ENCODE results near the gene ALKBH8.
"Not testable (repeated sequence)": the region's sequence is repeated elsewhere in the genome, so short reads cannot be mapped to it uniquely, and the experiment has no call there.

Gene ALKBH8, protein sequence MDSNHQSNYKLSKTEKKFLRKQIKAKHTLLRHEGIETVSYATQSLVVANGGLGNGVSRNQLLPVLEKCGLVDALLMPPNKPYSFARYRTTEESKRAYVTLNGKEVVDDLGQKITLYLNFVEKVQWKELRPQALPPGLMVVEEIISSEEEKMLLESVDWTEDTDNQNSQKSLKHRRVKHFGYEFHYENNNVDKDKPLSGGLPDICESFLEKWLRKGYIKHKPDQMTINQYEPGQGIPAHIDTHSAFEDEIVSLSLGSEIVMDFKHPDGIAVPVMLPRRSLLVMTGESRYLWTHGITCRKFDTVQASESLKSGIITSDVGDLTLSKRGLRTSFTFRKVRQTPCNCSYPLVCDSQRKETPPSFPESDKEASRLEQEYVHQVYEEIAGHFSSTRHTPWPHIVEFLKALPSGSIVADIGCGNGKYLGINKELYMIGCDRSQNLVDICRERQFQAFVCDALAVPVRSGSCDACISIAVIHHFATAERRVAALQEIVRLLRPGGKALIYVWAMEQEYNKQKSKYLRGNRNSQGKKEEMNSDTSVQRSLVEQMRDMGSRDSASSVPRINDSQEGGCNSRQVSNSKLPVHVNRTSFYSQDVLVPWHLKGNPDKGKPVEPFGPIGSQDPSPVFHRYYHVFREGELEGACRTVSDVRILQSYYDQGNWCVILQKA

DNA sequence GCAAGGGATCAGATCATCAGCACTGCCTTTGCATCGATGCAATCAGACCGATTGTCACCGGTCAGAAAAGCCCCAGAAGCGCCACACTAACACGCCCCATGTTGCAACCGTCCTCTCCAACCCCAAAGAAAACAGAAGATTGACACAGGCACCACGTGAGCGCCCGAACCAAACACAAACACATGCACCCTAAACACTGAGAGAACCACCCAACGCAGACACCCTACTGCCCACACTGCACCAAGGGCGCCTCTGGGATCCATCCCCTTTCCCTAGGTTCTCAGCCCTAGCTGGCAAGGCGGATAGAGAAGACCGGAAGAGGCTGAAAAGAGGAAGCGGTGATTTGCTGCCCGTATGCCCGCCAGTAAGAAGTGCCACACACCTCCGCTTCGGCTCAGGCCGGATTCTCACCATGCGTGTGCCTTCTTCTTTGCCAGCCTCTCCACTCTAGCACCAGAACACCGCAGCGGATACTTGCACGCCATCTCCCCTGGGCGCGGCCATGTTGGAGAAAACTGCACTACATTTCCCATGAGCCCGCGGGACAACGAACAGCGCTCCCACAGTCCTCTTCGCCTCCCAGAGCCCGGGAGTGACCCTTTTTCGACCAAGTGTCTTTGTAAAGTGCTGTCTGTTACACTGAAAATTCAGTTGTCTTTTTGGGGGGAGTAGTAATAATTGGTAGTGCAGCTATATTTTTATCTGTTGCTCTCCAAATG lies at the start of gene ALKBH8:
Gene ALKBH8, minus strand, starts transcription at position 517 of the 719 bp plus-strand sequence. CDS start 4,842 bp downstream, outside the sequence.
- no peak for DNase-seq (ENCODE audit: low read depth)

DNA sequence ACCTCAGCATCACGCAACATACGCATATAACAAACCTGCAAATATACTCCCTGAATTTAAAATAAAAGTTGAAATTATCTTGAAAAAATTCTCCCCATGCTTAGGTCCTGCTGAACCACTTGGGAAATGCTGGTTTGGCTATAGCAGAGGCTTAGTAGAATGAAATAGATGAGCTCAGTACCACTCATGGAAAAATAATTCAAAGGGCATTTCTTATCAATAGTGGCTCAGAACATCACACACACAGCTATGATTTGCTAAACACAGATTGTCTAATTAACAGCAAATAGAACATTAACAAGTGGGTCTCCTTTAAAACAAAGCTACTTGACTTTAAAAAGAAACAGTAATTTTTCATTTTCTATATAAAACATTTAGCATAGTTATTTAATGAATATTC lies 46.9 kb upstream of the ALKBH8 start:
- no peak for DNase-seq (ENCODE audit: low read depth)

DNA sequence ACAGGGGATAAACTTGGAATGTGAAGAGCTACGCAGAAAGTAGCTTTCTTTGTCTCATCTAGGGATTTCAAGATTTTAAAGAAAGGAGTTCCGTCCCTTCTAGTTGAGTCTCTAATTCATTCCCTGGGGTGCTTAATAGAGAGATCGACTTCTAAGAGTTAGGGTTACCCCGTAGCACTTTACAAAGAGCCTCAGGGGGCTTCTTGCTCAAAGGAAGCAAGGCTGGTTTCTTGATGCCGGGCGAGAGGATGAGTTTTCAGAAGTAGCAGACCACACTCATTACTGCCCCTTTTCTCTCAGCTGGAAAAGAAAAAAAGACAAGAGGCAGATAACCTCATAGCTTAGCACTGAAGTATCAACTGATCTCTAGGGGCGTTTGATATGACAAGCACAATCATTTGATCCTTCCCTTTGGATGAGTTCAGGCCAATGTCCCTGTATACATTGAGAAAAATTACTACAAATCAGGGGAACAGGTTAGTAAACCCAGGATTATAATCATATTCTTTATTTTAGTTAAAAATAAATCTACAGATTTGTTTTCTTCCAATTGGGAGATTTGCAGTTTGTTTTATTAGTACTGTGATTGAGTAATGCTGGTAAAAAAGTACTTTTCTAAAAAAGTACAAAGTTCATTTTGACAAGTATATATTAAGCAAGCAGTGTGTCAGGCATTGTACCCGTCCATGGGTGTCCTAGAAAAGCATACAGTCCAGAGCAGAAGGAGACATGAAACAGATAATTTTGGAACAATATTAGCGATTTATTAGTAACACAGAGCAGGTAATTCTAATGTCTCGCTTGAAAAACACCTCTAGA lies 44.1 kb upstream of the ALKBH8 start:
- no peak for DNase-seq (ENCODE audit: low read depth)

DNA sequence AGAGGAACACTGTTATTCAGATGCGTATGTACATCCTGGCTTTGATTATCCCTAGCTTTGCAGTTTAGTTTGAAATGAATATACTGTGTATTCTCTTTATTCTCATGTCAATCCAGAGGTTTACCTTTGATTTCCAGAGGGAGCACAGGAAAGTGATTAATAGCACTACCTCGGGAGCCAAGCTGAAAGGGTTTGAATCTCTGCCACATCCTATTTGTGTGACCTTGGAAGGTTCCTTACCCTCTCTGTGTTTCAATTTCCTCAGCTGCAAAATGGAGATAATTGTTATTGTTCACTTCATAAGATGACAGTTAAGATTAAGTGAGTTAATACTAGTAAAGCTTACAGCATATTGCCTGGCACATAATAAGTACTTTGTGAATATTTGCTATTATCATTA lies 43.3 kb upstream of the ALKBH8 start:
- no peak for DNase-seq (ENCODE audit: low read depth)

DNA sequence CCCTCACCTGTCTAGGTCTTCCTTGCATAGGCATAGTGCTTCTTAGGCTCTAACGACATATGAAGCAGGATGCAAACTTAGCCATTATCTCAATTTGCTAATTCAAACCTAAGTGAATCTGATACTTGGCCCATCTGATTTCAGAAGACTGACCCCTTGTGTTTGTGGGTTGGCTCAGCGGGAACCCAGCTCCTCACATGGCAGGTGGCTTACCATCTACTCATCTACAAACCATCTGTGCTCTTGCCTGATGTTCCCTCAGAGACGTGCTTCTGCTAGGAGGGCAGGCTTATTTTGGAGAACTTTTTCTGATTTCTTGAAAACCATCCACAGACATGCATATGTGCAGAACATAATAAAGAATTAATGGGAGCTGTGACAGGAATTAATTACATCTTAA lies 40.6 kb upstream of the ALKBH8 start:
- DNase-seq (ENCODE audit: low read depth): no peak

DNA sequence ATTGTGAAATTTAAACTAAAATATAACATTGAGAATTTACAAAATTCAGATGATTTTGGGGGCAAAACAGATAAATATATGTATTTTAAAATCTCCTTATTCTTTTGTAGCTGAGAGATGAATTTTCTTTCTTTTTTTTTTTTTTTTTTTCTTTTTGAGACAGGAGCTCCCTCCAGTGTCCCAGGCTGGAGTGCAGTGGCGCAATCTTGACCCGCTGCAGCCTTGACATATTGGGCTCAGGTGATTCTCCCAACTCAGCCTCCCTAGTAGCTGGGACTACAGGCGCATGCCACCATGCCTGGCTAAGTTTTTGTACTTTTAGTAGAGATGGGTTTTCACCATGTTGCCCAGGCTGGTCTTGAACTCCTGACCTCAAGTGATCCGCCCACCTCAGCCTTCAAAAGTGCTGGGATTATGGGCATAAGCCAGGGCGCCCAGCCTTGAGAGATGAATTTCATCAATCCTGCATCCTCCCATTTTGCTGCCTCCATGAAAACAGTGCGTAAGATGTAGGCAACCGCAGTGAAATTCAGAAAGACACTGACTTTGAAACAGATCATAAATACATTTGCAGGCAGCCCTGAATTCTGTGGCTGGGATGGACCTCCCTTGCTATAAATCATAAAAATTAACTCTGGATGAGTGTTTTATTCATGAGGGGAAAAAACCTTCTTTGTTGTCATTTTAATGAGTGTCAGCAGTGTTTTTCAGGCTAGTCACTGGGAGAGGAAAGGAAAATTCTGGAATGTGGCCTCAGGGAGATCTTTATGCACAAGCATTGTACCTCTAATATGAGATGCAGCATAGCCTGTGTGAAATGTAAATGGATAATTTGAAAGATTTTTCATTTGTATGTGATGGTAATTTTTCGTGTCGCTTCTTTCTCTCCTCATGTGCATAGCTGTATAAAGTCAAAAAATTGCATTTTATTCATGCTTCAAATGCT lies 39.8 kb upstream of the ALKBH8 start:
- DNase-seq (ENCODE audit: low read depth): no peak

DNA sequence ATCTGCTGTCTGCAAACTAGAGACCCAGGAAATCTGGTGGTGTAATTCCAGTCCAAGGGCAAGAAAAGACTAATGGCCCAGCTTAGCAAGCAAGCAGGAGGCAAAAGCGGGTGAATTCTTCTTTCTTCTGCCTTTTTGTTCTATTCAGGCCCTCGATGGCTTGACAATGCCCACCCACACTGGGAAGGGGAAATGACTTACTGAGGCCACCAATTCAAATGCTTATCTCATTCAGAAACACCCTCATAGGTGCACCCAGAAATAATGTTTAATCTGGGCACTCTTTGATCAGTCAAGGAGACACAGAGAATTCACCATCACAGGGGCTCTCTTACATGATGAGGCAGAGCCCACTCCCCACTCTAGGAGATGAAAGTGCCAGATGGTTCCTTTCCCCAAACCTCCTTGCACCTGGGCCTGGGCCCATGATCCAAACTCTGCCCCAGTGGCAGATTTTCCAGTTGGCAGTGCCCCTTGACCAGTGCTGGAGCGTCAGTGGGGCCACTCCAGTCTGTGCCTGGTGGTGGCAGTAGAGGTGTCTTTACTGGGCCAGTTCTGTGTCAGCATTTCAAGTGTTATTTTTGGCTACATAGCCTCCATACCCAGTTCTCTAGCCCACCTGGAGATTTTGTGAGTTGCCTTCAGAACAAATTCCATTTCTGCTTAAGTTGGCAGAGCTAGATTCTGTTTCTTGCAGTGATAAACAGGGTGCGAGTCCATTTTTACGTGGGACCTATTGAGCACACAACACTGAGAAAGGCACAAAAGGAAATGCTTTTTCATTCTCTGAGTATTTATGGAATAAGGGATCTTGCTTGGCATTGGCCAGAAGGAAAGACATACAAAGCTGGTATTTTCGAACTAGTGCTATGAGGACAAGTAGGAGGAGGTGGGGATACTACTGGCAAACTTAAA lies 32.9 kb upstream of the ALKBH8 start:
- no peak for DNase-seq (ENCODE audit: low read depth)

DNA sequence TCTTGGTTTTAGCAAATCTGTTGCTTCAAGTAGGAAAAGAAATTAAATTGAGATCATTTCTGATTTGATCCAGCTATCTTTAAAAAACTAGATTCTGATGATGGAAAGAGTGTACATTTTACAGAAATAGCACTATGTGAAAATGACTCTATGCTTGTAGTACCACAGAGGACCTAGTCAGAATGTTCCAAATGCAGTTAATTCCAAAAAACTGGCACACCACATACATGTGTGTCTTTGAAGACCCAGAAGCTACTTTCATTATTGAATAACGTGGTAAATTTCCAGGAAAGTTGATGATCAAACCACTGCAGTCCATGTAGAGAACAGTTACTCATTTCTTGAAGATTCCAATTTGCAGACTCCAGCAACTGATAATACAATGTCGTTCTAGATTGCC lies 29.2 kb upstream of the ALKBH8 start:
- no peak for DNase-seq (ENCODE audit: low read depth)

DNA sequence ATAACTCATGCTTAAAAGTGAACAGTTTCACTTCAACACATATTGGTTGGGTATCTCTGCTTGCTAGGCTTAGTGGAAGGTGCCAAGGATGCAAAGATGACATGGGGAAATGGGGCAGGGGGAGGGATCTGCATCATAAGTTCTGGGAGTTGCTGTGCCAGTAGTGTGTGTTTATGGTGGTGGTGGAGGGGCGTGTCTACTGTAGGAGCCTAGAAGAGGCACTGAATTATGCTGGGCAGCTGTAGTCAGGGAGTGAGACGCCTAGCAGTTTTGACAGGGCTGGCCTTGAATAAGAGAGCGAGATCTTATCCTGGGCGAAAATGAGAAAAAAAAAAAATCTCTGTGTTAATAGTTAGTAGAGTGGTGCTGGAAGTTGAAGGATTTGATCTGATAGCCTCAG lies 28.4 kb upstream of the ALKBH8 start:
- no peak for DNase-seq (ENCODE audit: low read depth)

DNA sequence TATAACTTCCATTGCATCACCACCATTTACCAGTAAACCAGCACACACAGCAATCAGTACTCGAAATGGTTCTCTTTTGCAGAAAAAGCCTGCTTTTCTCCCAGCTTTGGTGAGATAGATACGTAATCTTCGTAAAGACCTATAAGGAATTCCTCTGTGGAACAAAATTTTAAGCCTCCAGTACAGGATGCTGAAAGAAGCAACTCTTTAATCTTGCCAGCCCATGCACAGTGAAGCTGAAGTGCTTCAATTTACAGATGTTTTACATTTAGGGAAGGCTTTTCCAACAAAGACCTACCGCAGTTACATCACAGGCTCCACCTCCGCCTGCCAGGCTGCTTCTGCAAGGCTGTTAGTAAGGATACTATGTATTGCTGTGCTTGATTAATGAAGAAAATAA lies 27.3 kb upstream of the ALKBH8 start:
- DNase-seq (ENCODE audit: low read depth): no peak

DNA sequence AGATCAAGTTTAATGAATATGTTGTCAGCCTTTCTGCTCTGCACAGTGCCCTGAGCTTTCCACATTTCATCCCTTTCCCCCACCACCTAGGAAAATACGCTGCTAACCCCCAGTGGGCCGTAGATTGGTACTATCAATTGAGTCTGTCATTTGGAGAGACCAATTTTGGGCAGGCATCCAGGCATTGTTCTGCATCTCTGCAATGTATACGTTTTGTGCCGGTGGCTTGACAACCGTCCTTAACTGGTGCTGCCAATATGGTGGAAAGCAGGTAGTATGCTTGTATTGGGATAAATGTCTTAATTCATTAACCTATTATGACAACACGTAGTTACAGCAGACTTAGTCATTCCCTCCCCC lies 26.7 kb upstream of the ALKBH8 start:
- DNase-seq (ENCODE audit: low read depth): no peak

DNA sequence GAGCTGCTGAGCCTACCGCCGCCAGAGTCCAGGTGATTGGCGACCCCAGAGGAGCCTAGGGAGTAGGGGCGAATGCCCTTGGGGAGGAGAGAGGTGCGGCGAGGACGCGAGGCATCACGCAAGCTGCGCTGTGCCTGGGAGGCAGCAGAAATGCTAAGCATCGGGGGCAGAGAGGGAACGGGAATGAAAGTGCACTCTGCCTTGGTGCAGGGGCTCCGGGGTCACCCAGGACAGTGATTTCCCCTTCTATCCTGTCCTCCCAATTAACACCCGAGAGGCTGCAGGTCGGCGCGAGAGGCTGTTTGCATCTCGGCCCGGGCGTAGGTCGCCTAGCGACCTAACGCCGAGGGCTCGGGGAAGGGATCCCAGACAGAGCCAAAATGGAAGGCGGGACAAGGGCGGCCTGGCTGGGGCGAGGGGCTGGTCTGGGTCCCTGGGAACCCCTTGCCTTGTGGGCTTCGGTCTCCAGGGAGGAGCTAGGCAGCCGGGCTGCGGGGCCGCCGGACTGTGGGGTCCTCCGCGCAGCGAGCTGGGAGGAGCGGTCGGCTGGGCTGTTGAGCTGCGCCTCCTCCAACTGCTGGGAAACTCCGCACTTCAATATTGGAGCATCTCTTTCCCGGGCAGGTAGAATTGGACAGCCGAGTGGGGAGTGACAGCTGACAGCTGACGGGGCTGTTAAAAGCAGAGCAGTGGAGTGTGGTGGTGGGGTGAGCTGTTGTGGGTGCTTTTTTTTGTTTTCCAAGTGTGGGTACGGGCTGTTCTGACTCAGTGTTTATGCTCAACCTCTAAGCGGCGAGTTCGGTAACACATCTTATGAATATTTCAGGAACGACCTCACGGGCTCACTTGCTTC lies 26.1 kb upstream of the ALKBH8 start:
- no peak for DNase-seq (ENCODE audit: low read depth)

DNA sequence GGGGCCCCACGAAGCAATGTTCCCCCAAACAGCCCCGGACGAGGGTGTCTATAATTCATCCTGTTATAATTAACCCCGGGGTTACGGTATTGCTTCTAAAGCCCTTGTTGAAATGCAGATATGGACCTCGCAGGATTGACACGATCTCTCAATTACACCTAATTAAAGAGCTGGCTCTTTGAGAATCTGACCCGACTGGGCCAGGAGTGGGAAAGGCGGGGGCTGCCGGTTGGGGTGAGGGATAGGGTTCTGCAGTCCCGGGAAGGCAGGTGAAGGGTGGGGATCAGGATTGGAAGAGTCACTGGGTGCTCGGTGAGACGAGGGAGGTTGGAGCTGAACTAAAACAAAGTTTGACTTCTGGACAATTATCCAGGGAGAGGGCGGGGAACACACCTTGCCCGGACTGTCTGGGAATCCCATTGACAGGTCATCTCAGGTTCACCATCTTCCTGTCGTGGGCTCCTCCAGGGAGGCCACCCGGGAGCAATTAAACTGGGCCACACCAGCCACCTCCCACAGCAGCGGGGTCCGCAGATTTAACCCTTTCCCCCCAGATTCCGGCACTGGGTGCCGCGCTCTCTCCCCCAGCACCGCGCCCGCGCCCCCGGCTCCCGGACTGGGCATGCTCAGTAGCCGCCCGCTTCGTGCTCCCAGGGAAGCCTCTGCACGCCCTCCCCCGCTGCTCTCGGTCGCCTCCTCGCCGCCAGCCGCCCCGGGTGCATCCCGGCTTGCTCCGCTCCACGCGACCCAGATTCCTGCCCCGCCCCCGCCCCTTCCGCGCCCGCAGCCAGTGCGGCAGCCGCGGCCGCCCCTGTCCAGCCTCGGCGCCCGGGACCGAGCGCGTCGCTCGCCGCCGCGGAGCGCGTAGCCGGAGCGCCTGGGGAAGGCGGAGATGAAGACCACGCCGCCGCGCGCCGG lies 25.2 kb upstream of the ALKBH8 start, which contains the start of gene ELMOD1:
Gene ELMOD1, plus strand, starts transcription at position 688 of the 918 bp plus-strand sequence. CDS start 27,043 bp downstream, outside the sequence.
- DNase-seq (ENCODE audit: low read depth): no peak

DNA sequence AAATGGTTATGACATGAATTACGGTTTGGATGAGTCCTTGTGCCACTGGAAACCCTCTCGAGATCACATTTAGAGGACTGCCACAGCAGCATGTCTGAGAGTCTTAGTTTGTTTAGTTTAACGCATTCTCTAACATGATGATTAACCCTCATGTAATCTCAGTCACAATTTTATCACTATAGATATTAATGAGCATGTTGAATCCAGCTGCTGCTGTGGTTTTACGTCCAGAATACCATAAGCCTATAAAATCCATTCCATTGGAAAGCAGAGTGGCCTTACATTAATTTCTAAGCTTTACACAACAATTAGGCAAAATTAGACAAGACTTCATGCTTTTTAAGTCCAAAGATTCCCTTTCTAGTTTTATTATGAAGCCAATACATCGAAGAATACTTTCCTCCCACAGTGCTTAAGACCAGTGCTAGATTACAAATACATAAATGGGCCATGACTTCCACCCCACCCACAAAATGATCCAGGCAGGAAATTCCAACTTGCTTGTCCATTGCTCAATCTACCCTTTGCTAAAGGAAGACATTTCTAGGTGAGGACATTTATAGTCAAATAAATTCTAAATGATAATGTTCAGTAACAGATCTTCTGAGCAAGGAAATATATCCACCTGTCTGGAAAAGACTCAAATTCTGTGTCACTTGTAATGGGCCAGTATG lies 21.9 kb upstream of the ALKBH8 start:
- DNase-seq (ENCODE audit: low read depth): no peak

DNA sequence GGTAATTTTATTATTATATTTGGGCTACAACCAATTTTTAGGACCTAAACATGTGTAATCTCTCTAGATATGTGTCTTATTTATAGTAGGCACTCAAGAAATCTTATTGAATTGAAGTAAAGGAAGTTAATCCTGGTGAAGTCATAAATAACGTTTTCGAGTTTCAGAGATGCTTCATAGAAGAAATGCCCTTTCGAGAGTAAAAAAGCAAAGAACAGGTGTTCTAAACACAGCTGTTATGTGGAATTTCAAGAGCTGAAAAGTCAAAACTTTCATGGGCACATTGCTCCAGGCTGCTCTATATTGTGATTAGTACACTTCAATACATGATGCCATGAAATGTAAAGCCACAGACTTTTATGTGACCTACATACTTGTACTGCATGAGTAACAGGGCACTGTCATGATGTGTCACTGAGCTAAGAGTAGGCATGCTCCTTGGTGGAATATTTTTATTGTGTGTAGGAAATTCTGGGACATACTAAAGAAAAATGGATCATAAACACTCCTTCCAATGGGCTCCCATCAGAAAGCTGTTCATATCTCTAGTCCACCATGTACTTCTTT lies 18.2 kb upstream of the ALKBH8 start:
- no peak for DNase-seq (ENCODE audit: low read depth)

DNA sequence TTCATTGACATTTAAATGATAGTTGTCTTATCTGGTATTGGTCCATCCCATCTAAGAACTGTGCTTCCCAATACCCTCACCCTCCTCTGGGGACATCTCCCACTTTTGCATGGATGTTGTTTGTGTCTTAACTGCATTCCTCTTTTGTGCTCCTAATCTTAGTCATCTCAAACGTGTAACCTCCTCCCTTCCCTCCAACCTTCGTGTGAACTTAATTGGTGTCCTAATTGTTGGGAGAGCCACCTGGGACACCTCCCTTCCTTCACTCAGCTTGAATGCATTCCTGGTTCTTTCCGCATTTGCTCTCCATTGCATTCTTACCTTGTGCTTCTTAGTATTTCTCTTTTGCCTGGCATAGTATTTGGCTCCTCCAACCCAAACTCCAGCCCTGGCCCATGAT lies 15.6 kb upstream of the ALKBH8 start:
- no peak for DNase-seq (ENCODE audit: low read depth)

DNA sequence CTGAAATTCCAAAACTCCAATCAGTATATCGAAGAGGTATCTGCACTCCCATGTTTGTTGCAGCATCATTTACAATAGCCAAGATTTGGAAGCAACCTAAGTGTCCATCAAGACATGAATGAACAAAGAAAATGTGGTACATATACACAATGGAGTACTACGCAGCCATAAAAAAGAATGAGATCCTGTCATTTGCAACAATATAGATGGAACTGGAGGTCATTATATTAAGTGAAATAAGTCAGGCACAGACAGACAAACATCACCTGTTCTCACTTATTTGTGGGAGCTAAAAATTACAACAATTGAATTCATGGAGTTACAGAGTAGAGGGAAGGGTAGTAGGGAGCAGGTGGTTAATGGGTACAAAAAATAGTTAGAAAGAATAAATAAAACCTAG lies 13.6 kb upstream of the ALKBH8 start:
- DNase-seq (ENCODE audit: low read depth): not testable (repeated sequence)
